ENCODE results near the gene BARX2.

The BARX2 gene

DNA sequence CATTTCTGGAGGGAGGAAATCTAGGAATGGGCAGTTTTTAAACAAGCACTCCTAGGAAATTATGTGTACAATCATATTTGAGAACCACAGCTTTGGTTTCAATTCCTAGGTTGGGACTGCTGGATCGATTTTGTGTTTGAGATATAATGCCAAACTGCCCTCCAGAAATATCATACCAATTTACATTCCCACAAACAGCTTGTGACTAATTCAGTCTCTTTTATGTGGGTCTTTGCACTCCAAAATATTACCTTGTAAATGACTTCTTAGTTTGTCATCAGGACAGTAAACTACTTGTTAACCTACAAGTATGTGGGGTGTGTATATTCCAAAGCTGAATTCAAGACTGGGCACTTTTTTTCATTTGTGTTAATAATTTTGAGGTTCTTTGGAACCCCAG lies 9.8 kb upstream of the BARX2 start:
- TF ChIP-seq CREB1 (IDR thresholded peaks at IDR 0.05; ENCODE audit: low read depth) (no peak), EP300 (IDR thresholded peaks at IDR 0.05; ENCODE audit: borderline replicate concordance) (no peak), NFIC (IDR thresholded peaks at IDR 0.05) (no peak)

DNA sequence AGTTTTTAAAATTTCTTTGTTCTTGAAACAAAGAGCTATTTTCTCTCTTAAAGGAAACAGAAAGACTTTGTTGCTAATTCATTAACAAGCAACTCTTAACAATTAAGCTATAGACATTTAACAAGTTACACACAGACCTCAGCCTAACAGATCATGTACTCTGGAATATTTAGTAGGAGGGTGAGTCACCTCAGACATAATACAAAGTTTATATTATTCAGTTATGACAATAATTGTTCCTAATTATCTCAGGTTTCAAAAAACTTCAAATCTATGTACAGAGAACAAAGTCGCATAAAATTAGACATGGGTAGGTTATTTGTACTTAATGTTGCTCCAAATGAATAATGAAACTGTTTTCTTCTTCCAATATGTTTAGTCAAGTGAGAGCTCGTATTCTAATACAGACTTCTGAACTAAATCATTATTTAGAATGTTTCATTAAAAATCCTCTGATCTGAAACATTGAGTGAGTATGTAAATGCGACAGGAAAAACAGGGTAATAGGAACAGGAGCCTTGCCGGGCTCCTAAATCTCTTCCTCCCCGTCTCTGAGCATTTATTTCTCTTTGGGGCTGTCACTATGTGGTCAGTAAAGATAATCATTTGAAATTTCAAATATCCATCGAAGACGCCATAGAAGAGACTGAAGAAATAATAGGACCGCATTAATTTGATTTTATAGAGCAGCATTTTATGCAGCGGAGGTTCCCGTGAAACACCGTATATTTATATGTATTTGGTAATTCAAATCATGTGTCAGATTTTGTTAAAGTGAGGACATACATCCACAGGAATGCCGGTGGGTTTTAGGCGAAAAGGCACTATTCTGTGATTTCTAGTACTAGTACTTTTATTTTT lies 8.7 kb upstream of the BARX2 start:
- no peak for TF ChIP-seq FOXM1 (IDR thresholded peaks at IDR 0.05; ENCODE audit: borderline replicate concordance, low read depth)
- TF ChIP-seq RAD21 (IDR thresholded peaks at IDR 0.05; ENCODE audit: low read depth) = no peak
- no peak for TF ChIP-seq CREB1 (IDR thresholded peaks at IDR 0.05; ENCODE audit: low read depth)
- no peak for TF ChIP-seq TEAD4 (IDR thresholded peaks at IDR 0.05)
- TF ChIP-seq TAF1 (IDR thresholded peaks at IDR 0.05; ENCODE audit: low read depth) = no peak
- TF ChIP-seq EGR1 (IDR thresholded peaks at IDR 0.05) = no peak
- TF ChIP-seq TCF12 (IDR thresholded peaks at IDR 0.05; ENCODE audit: low read depth) = no peak
- TF ChIP-seq NFIC (IDR thresholded peaks at IDR 0.05) = no peak
- TF ChIP-seq ZBTB7A (IDR thresholded peaks at IDR 0.05; ENCODE audit: low read depth) = no peak
- TF ChIP-seq YY1 (IDR thresholded peaks at IDR 0.05; ENCODE audit: low read depth) = no peak
- no peak for TF ChIP-seq EP300 (IDR thresholded peaks at IDR 0.05; ENCODE audit: borderline replicate concordance)
- TF ChIP-seq, protein P1, sequence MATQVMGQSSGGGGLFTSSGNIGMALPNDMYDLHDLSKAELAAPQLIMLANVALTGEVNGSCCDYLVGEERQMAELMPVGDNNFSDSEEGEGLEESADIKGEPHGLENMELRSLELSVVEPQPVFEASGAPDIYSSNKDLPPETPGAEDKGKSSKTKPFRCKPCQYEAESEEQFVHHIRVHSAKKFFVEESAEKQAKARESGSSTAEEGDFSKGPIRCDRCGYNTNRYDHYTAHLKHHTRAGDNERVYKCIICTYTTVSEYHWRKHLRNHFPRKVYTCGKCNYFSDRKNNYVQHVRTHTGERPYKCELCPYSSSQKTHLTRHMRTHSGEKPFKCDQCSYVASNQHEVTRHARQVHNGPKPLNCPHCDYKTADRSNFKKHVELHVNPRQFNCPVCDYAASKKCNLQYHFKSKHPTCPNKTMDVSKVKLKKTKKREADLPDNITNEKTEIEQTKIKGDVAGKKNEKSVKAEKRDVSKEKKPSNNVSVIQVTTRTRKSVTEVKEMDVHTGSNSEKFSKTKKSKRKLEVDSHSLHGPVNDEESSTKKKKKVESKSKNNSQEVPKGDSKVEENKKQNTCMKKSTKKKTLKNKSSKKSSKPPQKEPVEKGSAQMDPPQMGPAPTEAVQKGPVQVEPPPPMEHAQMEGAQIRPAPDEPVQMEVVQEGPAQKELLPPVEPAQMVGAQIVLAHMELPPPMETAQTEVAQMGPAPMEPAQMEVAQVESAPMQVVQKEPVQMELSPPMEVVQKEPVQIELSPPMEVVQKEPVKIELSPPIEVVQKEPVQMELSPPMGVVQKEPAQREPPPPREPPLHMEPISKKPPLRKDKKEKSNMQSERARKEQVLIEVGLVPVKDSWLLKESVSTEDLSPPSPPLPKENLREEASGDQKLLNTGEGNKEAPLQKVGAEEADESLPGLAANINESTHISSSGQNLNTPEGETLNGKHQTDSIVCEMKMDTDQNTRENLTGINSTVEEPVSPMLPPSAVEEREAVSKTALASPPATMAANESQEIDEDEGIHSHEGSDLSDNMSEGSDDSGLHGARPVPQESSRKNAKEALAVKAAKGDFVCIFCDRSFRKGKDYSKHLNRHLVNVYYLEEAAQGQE (IDR thresholded peaks at IDR 0.05; ENCODE audit: low read depth) = no peak
- TF ChIP-seq, protein P2, sequence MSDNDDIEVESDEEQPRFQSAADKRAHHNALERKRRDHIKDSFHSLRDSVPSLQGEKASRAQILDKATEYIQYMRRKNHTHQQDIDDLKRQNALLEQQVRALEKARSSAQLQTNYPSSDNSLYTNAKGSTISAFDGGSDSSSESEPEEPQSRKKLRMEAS (IDR thresholded peaks at IDR 0.05) = no peak
- TF ChIP-seq, protein P3, sequence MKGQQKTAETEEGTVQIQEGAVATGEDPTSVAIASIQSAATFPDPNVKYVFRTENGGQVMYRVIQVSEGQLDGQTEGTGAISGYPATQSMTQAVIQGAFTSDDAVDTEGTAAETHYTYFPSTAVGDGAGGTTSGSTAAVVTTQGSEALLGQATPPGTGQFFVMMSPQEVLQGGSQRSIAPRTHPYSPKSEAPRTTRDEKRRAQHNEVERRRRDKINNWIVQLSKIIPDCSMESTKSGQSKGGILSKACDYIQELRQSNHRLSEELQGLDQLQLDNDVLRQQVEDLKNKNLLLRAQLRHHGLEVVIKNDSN (IDR thresholded peaks at IDR 0.05) = no peak
- no peak for TF ChIP-seq CEBPB (IDR thresholded peaks at IDR 0.05)

DNA sequence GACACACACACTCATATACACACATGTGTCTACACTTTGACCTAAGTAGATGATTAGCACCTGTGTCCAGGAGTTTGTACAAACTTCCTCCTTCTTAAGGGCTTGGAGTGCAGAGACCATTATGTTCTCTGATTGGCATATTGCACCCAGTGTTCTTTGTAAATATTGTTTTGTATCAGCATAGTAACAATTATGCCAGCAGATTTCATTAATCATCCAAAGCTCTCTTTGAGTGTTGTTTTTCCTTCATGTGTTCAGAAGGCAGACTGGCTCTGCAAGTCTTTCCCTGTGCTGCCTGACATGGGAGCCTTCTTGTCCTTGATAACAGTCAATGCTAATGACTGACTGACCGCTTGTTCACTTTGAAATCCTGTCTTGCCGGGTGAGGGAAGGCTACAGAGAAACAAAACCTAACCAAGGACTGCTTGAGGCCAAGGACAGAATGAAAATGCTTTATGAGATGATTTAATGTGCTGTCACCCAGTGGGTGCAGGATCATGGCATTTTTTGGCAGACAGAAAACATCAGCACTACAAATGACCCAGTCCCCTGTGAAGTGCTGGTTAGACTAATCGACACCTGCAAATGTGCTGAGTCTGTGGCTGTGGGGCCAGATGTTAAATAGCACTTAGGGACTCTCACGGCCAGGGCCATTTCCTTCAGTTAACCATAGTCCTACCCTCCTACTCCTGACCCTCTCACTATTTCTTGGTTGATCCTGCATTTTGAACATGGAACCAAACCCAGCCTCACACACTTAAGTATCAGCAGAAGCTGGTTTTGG lies 6.6 kb upstream of the BARX2 start:
- no peak for TF ChIP-seq FOXM1 (IDR thresholded peaks at IDR 0.05; ENCODE audit: borderline replicate concordance, low read depth)
- TF ChIP-seq, protein P2 (IDR thresholded peaks at IDR 0.05) = no peak

DNA sequence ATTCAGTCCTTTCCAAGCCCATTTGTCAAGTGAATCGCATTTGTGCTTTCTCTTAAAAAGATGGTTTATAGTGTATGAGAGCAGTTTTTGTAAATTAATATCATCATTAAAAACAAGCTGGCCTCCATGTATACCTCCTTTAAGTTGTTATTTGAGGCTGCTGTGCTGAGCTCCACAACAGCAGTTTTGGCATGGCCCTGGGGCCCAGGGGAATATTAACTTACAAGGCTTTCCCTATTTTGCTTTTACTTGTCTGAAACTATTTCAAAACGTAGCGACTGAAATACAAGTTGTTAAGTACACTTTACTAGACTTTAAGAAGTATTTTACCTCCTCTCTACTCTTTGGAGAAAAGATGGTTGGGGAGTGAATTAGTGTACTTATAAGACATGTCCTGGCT lies 4.9 kb upstream of the BARX2 start:
- TF ChIP-seq, protein P1 (IDR thresholded peaks at IDR 0.05; ENCODE audit: low read depth) = no peak

DNA sequence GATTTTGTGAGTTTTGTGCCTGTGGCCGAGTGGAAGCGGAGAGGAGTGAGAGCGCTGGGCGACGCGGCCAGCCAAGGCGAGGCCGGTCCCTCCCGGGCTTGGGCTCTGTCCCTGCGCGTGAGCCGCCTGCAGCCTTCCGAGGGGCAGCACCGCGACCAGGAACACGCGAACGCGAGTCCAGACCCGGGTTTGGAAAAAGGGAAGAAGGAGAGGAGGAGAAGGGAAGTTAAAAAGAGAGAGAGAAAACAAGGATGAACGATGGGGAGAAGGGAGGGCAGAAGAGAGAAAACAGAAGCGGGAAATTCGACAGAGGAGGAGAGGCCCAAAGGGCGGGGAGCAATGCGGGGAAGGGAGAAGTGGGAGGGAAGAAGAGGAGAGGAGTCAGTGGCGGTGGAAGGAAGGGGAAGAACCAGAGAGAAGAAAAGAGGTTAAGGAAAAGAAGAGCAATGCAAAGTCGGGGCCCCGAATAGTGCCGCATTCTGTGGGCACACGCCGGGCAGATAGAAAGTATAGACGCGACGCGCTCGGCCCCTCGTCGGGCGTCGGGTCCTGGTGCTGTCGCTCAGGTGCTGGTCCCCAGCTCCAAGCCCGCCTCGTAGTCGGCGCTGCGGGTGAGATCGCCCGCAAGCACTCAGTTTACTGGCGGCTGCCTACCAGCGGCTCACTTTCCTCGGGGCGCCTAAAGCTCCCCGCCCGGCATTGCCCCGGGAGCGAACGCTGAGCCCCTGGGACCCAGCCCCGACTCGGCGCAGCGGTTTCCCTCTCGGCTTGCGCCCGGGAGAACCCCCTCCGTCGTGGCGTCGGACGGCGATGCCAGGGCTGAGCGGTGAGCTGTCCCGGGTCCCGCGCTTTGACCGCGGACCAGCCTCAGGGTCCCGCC lies 2.8 kb upstream of the BARX2 start:
- TF ChIP-seq EP300 (IDR thresholded peaks at IDR 0.05; ENCODE audit: borderline replicate concordance) = no peak
- no peak for TF ChIP-seq EGR1 (IDR thresholded peaks at IDR 0.05)
- no peak for TF ChIP-seq YY1 (IDR thresholded peaks at IDR 0.05; ENCODE audit: low read depth)
- TF ChIP-seq CEBPB (IDR thresholded peaks at IDR 0.05) = no peak
- no peak for TF ChIP-seq FOXM1 (IDR thresholded peaks at IDR 0.05; ENCODE audit: borderline replicate concordance, low read depth)
- no peak for TF ChIP-seq CREB1 (IDR thresholded peaks at IDR 0.05; ENCODE audit: low read depth)
- TF ChIP-seq NFIC (IDR thresholded peaks at IDR 0.05) = no peak
- TF ChIP-seq TAF1 (IDR thresholded peaks at IDR 0.05; ENCODE audit: low read depth) = no peak
- TF ChIP-seq, protein P1 (IDR thresholded peaks at IDR 0.05; ENCODE audit: low read depth) = no peak
- no peak for TF ChIP-seq TEAD4 (IDR thresholded peaks at IDR 0.05)
- TF ChIP-seq, protein P3 (IDR thresholded peaks at IDR 0.05) = no peak
- TF ChIP-seq ZBTB7A (IDR thresholded peaks at IDR 0.05; ENCODE audit: low read depth) = no peak
- no peak for TF ChIP-seq TCF12 (IDR thresholded peaks at IDR 0.05; ENCODE audit: low read depth)
- no peak for TF ChIP-seq RAD21 (IDR thresholded peaks at IDR 0.05; ENCODE audit: low read depth)

Measured in Ishikawa (cell line).